ENCODE results near the gene YBX2.
"Not testable (repeated sequence)": the region's sequence is repeated elsewhere in the genome, so short reads cannot be mapped to it uniquely, and the experiment has no call there.

The YBX2 gene

GRCh38 chr17:7262935-7263800, 31.3 kb downstream of the YBX2 start:
- no peak for DNase-seq (ENCODE audit: low read depth)

- no peak for DNase-seq (ENCODE audit: low read depth)
Measured at GRCh38 chr17:7262192-7262934, 32.1 kb downstream of the YBX2 start, which contains the start of gene CLDN7. Gene CLDN7 (minus strand): TSS chr17:7262478. CDS start chr17:7262043, 435 bp downstream.

GRCh38 chr17:7261379-7262191, 32.9 kb downstream of the YBX2 start:
- DNase-seq (ENCODE audit: low read depth) = no peak

GRCh38 chr17:7260651-7261378, 33.6 kb downstream of the YBX2 start:
- no peak for DNase-seq (ENCODE audit: low read depth)

- DNase-seq (ENCODE audit: low read depth) = no peak
Measured at GRCh38 chr17:7260151-7260550, 34.3 kb downstream of the YBX2 start.

- no peak for DNase-seq (ENCODE audit: low read depth)
Measured at GRCh38 chr17:7259555-7259889, 34.9 kb downstream of the YBX2 start.

GRCh38 chr17:7258731-7259554, 35.5 kb downstream of the YBX2 start:
- no peak for DNase-seq (ENCODE audit: low read depth)

- no peak for DNase-seq (ENCODE audit: low read depth)
Measured at GRCh38 chr17:7256766-7257456, 37.5 kb downstream of the YBX2 start.

- no peak for DNase-seq (ENCODE audit: low read depth)
Measured at GRCh38 chr17:7254511-7254910, 39.9 kb downstream of the YBX2 start.

- no peak for DNase-seq (ENCODE audit: low read depth)
Measured at GRCh38 chr17:7253082-7253481, 41.4 kb downstream of the YBX2 start.

GRCh38 chr17:7252176-7253043, 42.0 kb downstream of the YBX2 start, which contains the start of gene ELP5:
Gene ELP5 (plus strand): TSS chr17:7252215. CDS start chr17:7252551, 336 bp downstream.
- DNase-seq (ENCODE audit: low read depth) = no peak

GRCh38 chr17:7251661-7252175, 42.7 kb downstream of the YBX2 start, which contains the start of gene CTDNEP1:
Gene CTDNEP1 (minus strand): TSS chr17:7251734. CDS start chr17:7251296, 438 bp downstream.
- no peak for DNase-seq (ENCODE audit: low read depth)

- no peak for DNase-seq (ENCODE audit: low read depth)
Measured at GRCh38 chr17:7250695-7251627, 43.5 kb downstream of the YBX2 start.

GRCh38 chr17:7249830-7250229, 44.6 kb downstream of the YBX2 start:
- no peak for DNase-seq (ENCODE audit: low read depth)

- no peak for DNase-seq (ENCODE audit: low read depth)
Measured at GRCh38 chr17:7249214-7249613, 45.2 kb downstream of the YBX2 start.

GRCh38 chr17:7248796-7249195, 45.6 kb downstream of the YBX2 start:
- no peak for DNase-seq (ENCODE audit: low read depth)

GRCh38 chr17:7246779-7247178, 47.7 kb downstream of the YBX2 start:
- DNase-seq (ENCODE audit: low read depth) = no peak

- DNase-seq (ENCODE audit: low read depth) = not testable (repeated sequence)
Measured at GRCh38 chr17:7243838-7244237, 50.6 kb downstream of the YBX2 start.

All from CMK (cell line).